HEK293 (cell line): ENCODE measurements around the gene AP3D1.
A peak's percentile ranks its signal among the peaks of the same experiment; 100 is the strongest.

Source experiments
- BCL6B ChIP-seq: fragments of 450-650 bp; formaldehyde crosslinking; IDR thresholded peaks from 2 replicates; pipeline ENCODE4 v1.5.1; 2017; ENCODE audit warnings: missing biosample characterization, missing genetic modification characterization
- FEZF1 ChIP-seq: fragments of 450-650 bp; formaldehyde crosslinking; IDR thresholded peaks from 2 replicates; pipeline ENCODE4 v1.5.1; 2016; ENCODE audit warnings: missing biosample characterization, missing genetic modification characterization
- HOXC10 ChIP-seq: sonication (generic); formaldehyde crosslinking; IDR thresholded peaks from 2 replicates; pipeline ENCODE4 v1.8.1; 2023; ENCODE audit warnings: mild to moderate bottlenecking, missing genetic modification reagents
- KLF16 ChIP-seq: fragments of 450-650 bp; formaldehyde crosslinking; IDR thresholded peaks from 2 replicates; pipeline ENCODE4 v1.5.1; 2017; ENCODE audit warnings: missing biosample characterization, missing genetic modification characterization
- PBX3 ChIP-seq: sonication (generic); formaldehyde crosslinking; IDR thresholded peaks from 2 replicates; pipeline ENCODE4 v1.8.1; 2022; ENCODE audit warnings: mild to moderate bottlenecking, moderate library complexity, missing genetic modification reagents
- PRDM4 ChIP-seq: fragments of 450-650 bp; formaldehyde crosslinking; IDR thresholded peaks from 2 replicates; pipeline ENCODE4 v1.5.1; 2017; ENCODE audit warnings: missing biosample characterization, missing genetic modification characterization
- SP3 ChIP-seq: fragments of 450-650 bp; formaldehyde crosslinking; IDR thresholded peaks from 2 replicates; pipeline ENCODE4 v1.5.1; 2016; ENCODE audit warnings: missing biosample characterization, missing genetic modification characterization
- ZBTB17 ChIP-seq: fragments of 450-650 bp; formaldehyde crosslinking; IDR thresholded peaks from 2 replicates; pipeline ENCODE4 v1.5.1; 2016; ENCODE audit warnings: missing biosample characterization, missing genetic modification characterization
- ZNF132 ChIP-seq: fragments of 450-650 bp; formaldehyde crosslinking; IDR thresholded peaks from 2 replicates; pipeline ENCODE4 v1.5.1; 2017; ENCODE audit warnings: missing biosample characterization, missing genetic modification characterization, borderline replicate concordance
- ZNF133 ChIP-seq: fragments of 450-650 bp; formaldehyde crosslinking; IDR thresholded peaks from 2 replicates; pipeline ENCODE4 v1.5.1; 2016; ENCODE audit warnings: missing biosample characterization, missing genetic modification characterization
- ZNF138 ChIP-seq: fragments of 450-650 bp; formaldehyde crosslinking; IDR thresholded peaks from 2 replicates; pipeline ENCODE4 v1.5.1; 2016; ENCODE audit warnings: missing biosample characterization, missing genetic modification characterization, borderline replicate concordance
- ZNF146 ChIP-seq: fragments of 450-650 bp; formaldehyde crosslinking; IDR thresholded peaks from 2 replicates; pipeline ENCODE4 v1.5.1; 2016; ENCODE audit warnings: missing biosample characterization, missing genetic modification characterization
- ZNF157 ChIP-seq: fragments of 450-650 bp; formaldehyde crosslinking; IDR thresholded peaks from 2 replicates; pipeline ENCODE4 v1.5.1; 2016; ENCODE audit warnings: missing biosample characterization, missing genetic modification characterization
- ZNF174 ChIP-seq: fragments of 450-650 bp; formaldehyde crosslinking; IDR thresholded peaks from 2 replicates; pipeline ENCODE4 v1.5.0; 2017; ENCODE audit warnings: missing biosample characterization, mild to moderate bottlenecking, missing genetic modification characterization
- ZNF19 ChIP-seq: fragments of 450-650 bp; formaldehyde crosslinking; IDR thresholded peaks from 2 replicates; pipeline ENCODE4; 2016; ENCODE audit warnings: missing biosample characterization, missing genetic modification characterization, low read depth
- ZNF280C ChIP-seq: fragments of 450-650 bp; formaldehyde crosslinking; IDR thresholded peaks from 2 replicates; pipeline ENCODE4 v1.5.1; 2016; ENCODE audit warnings: missing biosample characterization, missing genetic modification characterization
- ZNF324 ChIP-seq: fragments of 450-650 bp; formaldehyde crosslinking; IDR thresholded peaks from 2 replicates; pipeline ENCODE4 v1.5.1; 2016; ENCODE audit warnings: missing biosample characterization, missing genetic modification characterization
- ZNF354C ChIP-seq: fragments of 450-650 bp; formaldehyde crosslinking; IDR thresholded peaks from 2 replicates; pipeline ENCODE4 v1.5.1; 2016; ENCODE audit warnings: missing biosample characterization, missing genetic modification characterization, low read depth, borderline replicate concordance
- ZNF449 ChIP-seq: fragments of 450-650 bp; formaldehyde crosslinking; IDR thresholded peaks from 2 replicates; pipeline ENCODE4 v1.5.1; 2017; ENCODE audit warnings: missing biosample characterization, mild to moderate bottlenecking, missing genetic modification characterization, moderate library complexity
- ZNF488 ChIP-seq: fragments of 450-650 bp; formaldehyde crosslinking; IDR thresholded peaks from 2 replicates; pipeline ENCODE4 v1.5.1; 2016; ENCODE audit warnings: missing biosample characterization, missing genetic modification characterization
- ZNF501 ChIP-seq: fragments of 450-650 bp; formaldehyde crosslinking; IDR thresholded peaks from 2 replicates; pipeline ENCODE4 v1.5.1; 2016; ENCODE audit warnings: missing biosample characterization, missing genetic modification characterization
- ZNF529 ChIP-seq: fragments of 450-650 bp; formaldehyde crosslinking; IDR thresholded peaks from 2 replicates; pipeline ENCODE4 v1.5.1; 2017; ENCODE audit warnings: missing genetic modification characterization, missing biosample characterization; ENCODE audit not compliant: insufficient replicate concordance
- ZNF561 ChIP-seq: fragments of 450-650 bp; IDR thresholded peaks from 2 replicates; pipeline ENCODE4 v1.5.1; 2018; ENCODE audit warnings: missing biosample characterization, missing genetic modification characterization, borderline replicate concordance
- ZNF596 ChIP-seq: fragments of 450-650 bp; IDR thresholded peaks from 2 replicates; pipeline ENCODE4 v1.5.0; 2018; ENCODE audit warnings: missing biosample characterization, mild to moderate bottlenecking, missing genetic modification characterization, moderate library complexity
- ZNF610 ChIP-seq: fragments of 450-650 bp; formaldehyde crosslinking; IDR thresholded peaks from 2 replicates; pipeline ENCODE4 v1.5.1; 2016; ENCODE audit warnings: missing biosample characterization, missing genetic modification characterization, borderline replicate concordance
- ZNF670 ChIP-seq: fragments of 450-650 bp; formaldehyde crosslinking; IDR thresholded peaks from 2 replicates; pipeline ENCODE4 v1.5.1; 2016; ENCODE audit warnings: missing biosample characterization, missing genetic modification characterization, low read depth
- ZNF677 ChIP-seq: fragments of 450-650 bp; IDR thresholded peaks from 2 replicates; pipeline ENCODE4 v1.5.0; 2018; ENCODE audit warnings: missing biosample characterization, mild to moderate bottlenecking, missing genetic modification characterization, moderate library complexity
- ZNF701 ChIP-seq: fragments of 450-650 bp; formaldehyde crosslinking; IDR thresholded peaks from 2 replicates; pipeline ENCODE4 v1.5.1; 2016; ENCODE audit warnings: missing biosample characterization, missing genetic modification characterization
- ZNF747 ChIP-seq: fragments of 450-650 bp; formaldehyde crosslinking; IDR thresholded peaks from 2 replicates; pipeline ENCODE4 v1.5.1; 2016; ENCODE audit warnings: missing biosample characterization, missing genetic modification characterization
- ZNF776 ChIP-seq: fragments of 450-650 bp; formaldehyde crosslinking; IDR thresholded peaks from 2 replicates; pipeline ENCODE4 v1.5.0; 2017; ENCODE audit warnings: missing biosample characterization, missing genetic modification characterization, borderline replicate concordance
- ZSCAN16 ChIP-seq: fragments of 450-650 bp; formaldehyde crosslinking; IDR thresholded peaks from 2 replicates; pipeline ENCODE4 v1.5.1; 2016; ENCODE audit warnings: missing biosample characterization, missing genetic modification characterization

Gene AP3D1

GRCh38 chr19:2059422-2060201 is 91.8 kb downstream of the AP3D1 start (continued):
- no peak for TF ChIP-seq ZNF354C (tag by site-specific recombination)
- no peak for TF ChIP-seq ZNF747 (tag by site-specific recombination)
- no peak for TF ChIP-seq BCL6B (tag by site-specific recombination)
- no peak for TF ChIP-seq FEZF1 (tag by site-specific recombination)
- TF ChIP-seq ZBTB17 = peak; percentile 54; the same call in 1 of the 2 replicates
- TF ChIP-seq ZNF146 (tag by site-specific recombination) = no peak
- no peak for TF ChIP-seq ZNF670 (tag by site-specific recombination)
- no peak for TF ChIP-seq ZNF138 (tag by site-specific recombination)
- TF ChIP-seq ZNF776 (tag by site-specific recombination) = no peak
- TF ChIP-seq ZNF501 (tag by site-specific recombination) = no peak
- TF ChIP-seq ZNF529 (tag by site-specific recombination) = no peak
- no peak for TF ChIP-seq ZNF677
- no peak for TF ChIP-seq ZNF157 (tag by site-specific recombination)
- no peak for TF ChIP-seq HOXC10 (CRISPR knock-in tag)
- peak; percentile 54; the same call in 1 of the 2 replicates for TF ChIP-seq ZNF561 (tag by site-specific recombination)
- no peak for TF ChIP-seq PRDM4 (tag by site-specific recombination)
- no peak for TF ChIP-seq ZNF132
- no peak for TF ChIP-seq KLF16 (tag by site-specific recombination)
- no peak for TF ChIP-seq ZNF280C (tag by site-specific recombination)
- no peak for TF ChIP-seq ZNF19 (tag by site-specific recombination)
- no peak for TF ChIP-seq ZNF701 (tag by site-specific recombination)
- no peak for TF ChIP-seq ZNF449
- no peak for TF ChIP-seq ZNF133 (tag by site-specific recombination)
- TF ChIP-seq ZNF324 = peak; percentile 80
- no peak for TF ChIP-seq ZNF610 (tag by site-specific recombination)
- TF ChIP-seq PBX3 (CRISPR knock-in tag) = no peak
- no peak for TF ChIP-seq ZNF174 (tag by site-specific recombination)
- no peak for TF ChIP-seq ZNF488 (tag by site-specific recombination)
- TF ChIP-seq ZSCAN16 (tag by site-specific recombination) = 0 out of 2 replicates have a peak, but pooled peaks have one; percentile 53
- no peak for TF ChIP-seq ZNF596 (tag by site-specific recombination)
- peak; percentile 42; the same call in 1 of the 2 replicates for TF ChIP-seq SP3 (tag by site-specific recombination)
